H7 (cell line): ENCODE measurements around the gene CIC. TPM values are rescaled to one million over a fixed set of nuclear protein-coding genes. Genes with fewer than 3 reads are reported as not detected.
"Not testable (repeated sequence)": the region's sequence is repeated elsewhere in the genome, so short reads cannot be mapped to it uniquely, and the experiment has no call there.

Experiments
- DNase-seq: peaks from one replicate; pipeline ENCODE4 v3.0.0; 2012
- H3K27me3 ChIP-seq: 2 replicates; pipeline ENCODE4 v1.6.0; 2011; ENCODE audit warnings: mild to moderate bottlenecking, low read length; ENCODE audit not compliant: control insufficient read depth, insufficient read depth
- H3K36me3 ChIP-seq: replicated peaks from 2 replicates; pipeline ENCODE4 v1.5.1; 2011; ENCODE audit warnings: low read length; ENCODE audit not compliant: control insufficient read depth, insufficient read depth
- H3K4me3 ChIP-seq: 2 replicates; pipeline ENCODE4 v1.5.1; 2011; ENCODE audit warnings: low read depth, mild to moderate bottlenecking, control low read depth, low read length, moderate library complexity; ENCODE audit not compliant: insufficient read depth
- total RNA-seq: library from RNA; depleted of rRNA; stranded (reverse); fragments of >200 nt; shearing (Covaris generic); gene quantifications from 2 replicates; pipeline ENCODE4 v1.2.3, GENCODE V29; 2014

Gene CIC
- total RNA-seq, 1 experiment from 2014 or later = 20.1 TPM

DNA sequence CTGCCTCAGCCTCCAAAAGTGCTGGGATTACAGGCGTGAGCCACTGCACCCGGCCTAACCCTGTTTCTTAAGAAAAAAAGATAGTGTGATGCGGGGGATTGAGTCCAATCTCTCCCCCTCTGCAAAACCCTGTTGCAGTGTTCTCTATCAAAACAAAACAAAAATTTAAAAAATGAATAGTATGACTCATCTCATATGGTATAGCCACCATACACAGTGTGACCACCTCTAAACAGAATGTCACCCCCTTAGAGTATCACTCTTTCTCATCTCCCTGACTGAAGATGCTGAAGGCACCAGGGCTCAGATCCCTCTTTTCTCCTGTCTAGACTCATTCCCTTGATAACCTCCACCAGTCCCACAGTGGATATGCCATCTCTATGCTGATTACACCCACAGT lies 7.3 kb upstream of the CIC start:
- no peak overlapping the region for H3K4me3 ChIP-seq
- H3K36me3 ChIP-seq = no peaks in the 10 kb centered on the region
- no peak for DNase-seq
- no peaks in the 10 kb centered on the region; the same call in 1 of the 2 replicates for H3K27me3 ChIP-seq

GRCh38 chr19:42266105-42266504 lies 2.9 kb upstream of the CIC start:
- H3K36me3 ChIP-seq, H3K4me3 ChIP-seq, DNase-seq: not testable (repeated sequence)

GRCh38 chr19:42266928-42267603 lies 2.0 kb upstream of the CIC start:
- H3K27me3 ChIP-seq, DNase-seq, H3K36me3 ChIP-seq, H3K4me3 ChIP-seq: not testable (repeated sequence)

More at GRCh38 chr19:42266105-42266504, 2.9 kb upstream of the CIC start:
- H3K27me3 ChIP-seq = not testable (repeated sequence)

DNA sequence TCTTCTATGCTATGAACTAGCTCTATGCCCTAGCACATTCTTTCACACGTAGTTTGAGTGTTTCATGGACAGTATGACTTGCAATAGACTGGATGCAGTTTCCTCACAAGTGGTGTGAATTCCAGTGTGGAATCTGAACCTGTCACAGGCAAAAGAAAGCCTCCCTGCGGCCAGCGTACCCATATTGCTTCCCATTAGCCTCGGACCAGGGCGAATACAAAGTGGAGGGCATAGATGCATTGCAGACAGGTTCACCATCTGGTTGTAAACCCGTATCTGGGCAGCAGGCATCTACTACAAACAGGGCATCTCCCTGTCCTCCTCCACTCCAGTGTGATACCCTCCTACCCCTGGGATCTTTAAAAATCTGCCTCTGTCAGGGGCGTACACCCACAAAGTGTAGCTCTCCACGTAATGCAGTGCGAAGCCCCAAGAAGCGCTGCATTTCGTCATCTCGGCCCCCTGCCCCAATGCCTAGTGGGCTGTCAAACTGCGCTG lies 1.4 kb upstream of the CIC start:
- H3K36me3 ChIP-seq = no peaks in the 10 kb centered on the region
- DNase-seq = no peak
- no peaks in the 10 kb centered on the region for H3K27me3 ChIP-seq
- peak overlapping the region; percentile 57 for H3K4me3 ChIP-seq

DNA sequence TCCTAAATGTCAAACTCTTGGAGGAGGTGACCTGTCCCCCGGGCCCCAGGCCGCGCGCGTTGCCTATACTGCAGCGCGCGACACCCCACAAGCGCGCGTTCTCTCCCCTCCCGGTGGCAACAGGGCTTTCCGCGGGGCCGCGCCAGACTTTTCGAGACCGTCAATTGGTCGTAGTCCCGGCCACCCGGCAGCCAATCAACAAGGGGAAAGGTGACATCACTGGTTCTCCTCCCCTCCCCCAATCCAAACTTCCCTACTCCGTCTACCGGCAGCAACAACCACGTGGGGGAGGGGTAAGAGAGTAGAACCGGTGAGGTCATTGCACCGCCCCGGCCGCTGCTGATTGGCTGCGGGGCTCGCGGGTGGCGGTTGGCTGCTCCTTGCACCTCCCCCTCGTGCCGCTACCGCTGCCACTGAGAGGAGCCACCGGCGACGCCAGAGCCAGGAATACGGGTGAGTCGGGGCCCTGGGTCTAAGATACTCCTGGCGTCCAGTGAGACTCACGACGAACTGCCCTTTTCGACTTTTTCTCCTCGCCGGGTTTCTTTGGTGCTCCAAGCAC lies 829 bp upstream of the CIC start:
- DNase-seq = peak; percentile 97
- peak overlapping the region; percentile 66 for H3K4me3 ChIP-seq
- H3K27me3 ChIP-seq = no peaks in the 10 kb centered on the region
- no peaks in the 10 kb centered on the region for H3K36me3 ChIP-seq

DNA sequence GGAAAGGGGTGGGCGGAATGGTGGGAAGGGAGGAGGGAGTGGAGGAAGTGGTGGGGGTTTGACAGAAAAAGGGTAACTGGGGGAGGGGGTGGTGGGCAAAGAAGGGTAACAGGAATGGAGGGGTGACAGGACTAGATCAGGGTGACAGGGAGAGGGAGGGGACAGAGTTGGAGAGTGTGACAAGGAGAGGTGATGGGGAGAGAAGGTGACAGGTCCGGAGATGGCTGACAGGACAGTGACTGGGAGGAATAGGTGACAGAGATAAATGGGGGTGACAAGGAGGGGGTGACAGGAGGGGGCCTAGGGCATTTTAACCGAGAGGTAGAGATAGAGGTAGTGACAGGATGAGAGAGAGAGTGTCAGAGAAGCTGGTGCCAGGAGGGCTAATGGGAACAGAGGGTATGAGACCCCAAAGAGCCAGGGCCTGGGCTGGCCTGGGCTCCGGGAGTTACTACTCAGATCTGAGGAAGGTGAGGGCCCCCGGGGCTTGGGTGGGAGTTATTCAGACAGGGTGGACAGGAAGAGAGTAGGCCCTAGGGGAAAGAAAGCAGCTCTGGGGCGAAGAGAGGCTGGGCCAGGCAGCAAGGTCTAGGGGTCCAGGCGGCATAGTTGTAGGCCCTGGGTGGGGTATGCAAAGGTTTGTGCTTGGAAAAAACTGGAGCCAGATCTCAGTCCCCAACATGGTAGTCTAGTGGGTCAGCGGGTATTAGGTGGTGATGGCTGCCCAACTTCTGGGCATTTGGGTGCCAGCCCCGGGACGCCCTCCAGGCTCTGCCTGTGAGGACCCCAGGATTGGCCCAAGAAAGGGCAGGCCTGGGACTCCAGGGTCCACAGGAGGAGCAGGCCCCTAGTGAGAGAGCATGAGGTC lies 660 bp downstream of the CIC start:
- no peaks in the 10 kb centered on the region for H3K27me3 ChIP-seq
- DNase-seq = no peak
- peak overlapping the region; percentile 33; the same call in 1 of the 2 replicates for H3K4me3 ChIP-seq

GRCh38 chr19:42270346-42271044 lies 1.4 kb downstream of the CIC start:
- H3K36me3 ChIP-seq = no peaks in the 10 kb centered on the region; the same call in 1 of the 2 replicates
- H3K27me3 ChIP-seq = no peaks in the 10 kb centered on the region
- no peak for DNase-seq
- no peak overlapping the region for H3K4me3 ChIP-seq

More for the DNA sequence above, 660 bp downstream of the CIC start:
- H3K36me3 ChIP-seq = no peaks in the 10 kb centered on the region; the same call in 1 of the 2 replicates

GRCh38 chr19:42271045-42271419 lies 2.0 kb downstream of the CIC start:
- Histone ChIP-seq H3K4me3 (no peak overlapping the region), H3K27me3 (no peaks in the 10 kb centered on the region), H3K36me3 (no peaks in the 10 kb centered on the region; the same call in 1 of the 2 replicates)
- no peak for DNase-seq

DNA sequence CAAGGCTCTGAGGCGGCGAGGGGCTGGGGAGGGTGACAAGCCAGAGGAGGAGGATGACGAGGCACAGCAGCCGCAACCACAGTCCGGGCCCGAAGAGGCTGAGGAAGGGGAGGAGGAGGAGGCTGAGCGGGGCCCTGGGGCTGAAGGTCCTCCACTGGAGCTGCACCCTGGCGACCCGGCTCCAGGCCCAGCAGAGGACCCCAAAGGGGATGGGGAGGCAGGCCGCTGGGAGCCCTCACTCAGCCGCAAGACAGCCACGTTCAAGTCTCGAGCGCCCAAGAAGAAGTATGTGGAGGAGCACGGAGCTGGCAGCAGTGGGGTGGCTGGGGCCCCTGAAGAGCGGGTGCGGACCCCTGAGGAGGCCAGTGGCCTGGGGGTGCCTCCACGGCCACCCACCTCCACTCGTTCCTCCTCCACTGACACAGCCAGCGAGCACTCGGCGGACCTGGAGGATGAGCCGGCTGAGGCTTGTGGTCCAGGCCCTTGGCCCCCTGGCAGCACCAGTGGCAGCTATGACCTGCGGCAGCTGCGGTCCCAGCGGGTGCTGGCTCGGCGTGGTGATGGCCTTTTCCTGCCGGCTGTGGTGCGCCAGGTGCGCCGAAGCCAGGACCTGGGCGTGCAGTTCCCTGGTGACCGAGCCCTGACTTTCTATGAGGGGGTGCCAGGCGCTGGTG lies 2.9 kb downstream of the CIC start:
- H3K27me3 ChIP-seq = no peaks in the 10 kb centered on the region
- DNase-seq = no peak
- no peak overlapping the region for H3K4me3 ChIP-seq
- H3K36me3 ChIP-seq = no peaks in the 10 kb centered on the region; the same call in none of the 2 replicates

- no peak overlapping the region for H3K4me3 ChIP-seq
- no peaks in the 10 kb centered on the region; the same call in none of the 2 replicates for H3K36me3 ChIP-seq
- H3K27me3 ChIP-seq = no peaks in the 10 kb centered on the region
- DNase-seq = no peak
Measured at GRCh38 chr19:42272535-42272897, 3.5 kb downstream of the CIC start.

- no peak overlapping the region for H3K4me3 ChIP-seq
- no peak for DNase-seq
- H3K27me3 ChIP-seq = no peaks in the 10 kb centered on the region
- H3K36me3 ChIP-seq = no peaks in the 10 kb centered on the region; the same call in none of the 2 replicates
Measured at GRCh38 chr19:42272989-42273406, 3.9 kb downstream of the CIC start.

DNA sequence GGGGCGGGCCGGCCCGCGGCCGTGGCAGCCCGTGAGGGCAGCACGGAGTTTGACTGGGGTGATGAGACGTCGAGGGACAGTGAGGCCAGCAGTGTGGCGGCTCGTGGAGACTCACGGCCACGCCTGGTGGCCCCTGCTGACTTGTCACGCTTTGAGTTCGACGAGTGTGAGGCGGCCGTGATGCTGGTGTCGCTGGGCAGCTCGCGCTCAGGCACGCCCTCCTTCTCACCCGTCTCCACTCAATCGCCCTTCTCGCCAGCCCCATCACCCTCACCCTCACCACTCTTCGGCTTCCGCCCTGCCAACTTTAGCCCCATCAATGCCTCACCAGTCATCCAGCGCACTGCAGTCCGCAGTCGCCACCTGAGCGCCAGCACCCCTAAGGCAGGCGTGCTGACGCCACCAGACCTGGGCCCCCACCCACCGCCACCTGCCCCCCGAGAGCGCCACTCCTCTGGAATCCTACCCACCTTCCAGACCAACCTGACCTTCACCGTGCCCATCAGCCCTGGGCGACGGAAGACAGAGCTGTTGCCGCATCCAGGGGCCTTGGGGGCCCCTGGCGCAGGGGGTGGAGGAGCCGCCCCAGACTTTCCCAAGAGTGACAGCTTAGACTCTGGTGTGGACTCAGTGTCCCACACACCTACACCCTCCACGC lies 4.5 kb downstream of the CIC start:
- no peak for DNase-seq
- no peak overlapping the region for H3K4me3 ChIP-seq
- H3K36me3 ChIP-seq = no peaks in the 10 kb centered on the region; the same call in none of the 2 replicates
- H3K27me3 ChIP-seq = no peaks in the 10 kb centered on the region

DNA sequence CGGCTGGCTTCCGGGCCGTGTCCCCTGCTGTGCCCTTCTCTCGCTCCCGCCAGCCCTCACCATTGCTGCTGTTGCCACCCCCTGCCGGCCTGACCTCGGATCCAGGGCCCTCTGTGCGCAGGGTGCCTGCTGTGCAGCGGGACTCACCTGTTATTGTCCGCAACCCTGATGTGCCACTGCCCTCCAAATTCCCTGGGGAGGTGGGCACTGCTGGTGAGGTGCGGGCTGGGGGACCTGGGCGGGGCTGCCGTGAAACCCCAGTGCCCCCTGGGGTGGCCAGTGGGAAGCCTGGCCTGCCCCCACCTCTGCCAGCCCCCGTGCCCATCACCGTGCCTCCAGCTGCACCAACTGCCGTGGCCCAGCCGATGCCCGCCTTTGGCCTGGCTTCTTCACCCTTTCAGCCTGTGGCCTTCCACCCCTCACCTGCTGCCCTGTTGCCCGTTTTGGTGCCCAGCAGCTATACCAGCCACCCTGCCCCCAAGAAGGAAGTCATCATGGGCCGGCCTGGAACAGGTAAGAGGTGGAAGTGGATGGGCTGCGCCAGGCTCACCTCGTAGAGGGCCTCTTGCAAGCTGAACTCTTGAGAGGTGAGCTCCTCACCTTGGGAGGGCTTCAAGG lies 5.1 kb downstream of the CIC start:
- H3K4me3 ChIP-seq = no peak overlapping the region
- DNase-seq = no peak
- H3K36me3 ChIP-seq = no peaks in the 10 kb centered on the region; the same call in none of the 2 replicates
- H3K27me3 ChIP-seq = no peaks in the 10 kb centered on the region
